ENCODE results near the gene MARCHF10.
"Not testable (repeated sequence)": the region's sequence is repeated elsewhere in the genome, so short reads cannot be mapped to it uniquely, and the experiment has no call there.

MARCHF10 gene

GRCh38 chr17:62790564-62790986, 17.5 kb downstream of the MARCHF10 start:
- DNase-seq (ENCODE audit: low read depth) = no peak

DNA sequence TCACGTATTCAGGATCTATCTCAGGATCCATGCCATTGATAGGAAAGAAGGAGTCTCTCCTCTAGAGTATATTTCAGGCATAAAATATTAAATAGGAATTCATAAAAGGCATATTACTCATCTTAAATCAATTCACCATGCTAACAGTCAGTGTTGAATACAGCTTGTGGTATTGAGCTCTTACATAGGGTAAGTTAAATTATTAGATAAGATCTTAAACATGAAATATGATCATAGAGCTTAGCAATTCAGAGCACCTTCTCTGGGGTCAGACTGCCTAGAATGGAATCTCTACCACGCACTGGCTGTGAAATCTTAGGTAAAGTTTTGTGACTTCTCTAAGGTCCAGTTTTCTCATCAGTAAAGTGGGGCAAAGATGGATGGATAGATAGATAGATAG, 20.7 kb downstream of the MARCHF10 start:
- DNase-seq (ENCODE audit: low read depth) = no peak

DNA sequence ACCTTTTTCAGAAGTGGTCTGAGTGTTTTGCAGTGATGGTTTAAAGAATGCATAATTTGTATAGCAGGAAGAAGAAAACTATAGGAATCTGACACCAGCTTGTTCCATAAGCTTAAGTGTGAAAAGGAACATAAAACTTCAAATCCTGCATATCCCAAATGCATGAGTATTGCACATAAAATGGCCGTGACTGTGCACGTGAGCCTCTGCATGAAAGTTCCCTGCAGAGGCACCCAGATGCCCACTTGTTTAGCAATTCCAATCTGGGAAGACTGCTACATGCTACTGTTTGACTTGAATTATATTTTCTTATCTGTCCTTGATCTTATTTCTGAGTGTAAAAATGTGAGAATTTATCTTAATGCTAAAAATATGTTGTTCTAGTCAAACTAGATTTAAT, 21.5 kb downstream of the MARCHF10 start:
- no peak for DNase-seq (ENCODE audit: low read depth)

DNA sequence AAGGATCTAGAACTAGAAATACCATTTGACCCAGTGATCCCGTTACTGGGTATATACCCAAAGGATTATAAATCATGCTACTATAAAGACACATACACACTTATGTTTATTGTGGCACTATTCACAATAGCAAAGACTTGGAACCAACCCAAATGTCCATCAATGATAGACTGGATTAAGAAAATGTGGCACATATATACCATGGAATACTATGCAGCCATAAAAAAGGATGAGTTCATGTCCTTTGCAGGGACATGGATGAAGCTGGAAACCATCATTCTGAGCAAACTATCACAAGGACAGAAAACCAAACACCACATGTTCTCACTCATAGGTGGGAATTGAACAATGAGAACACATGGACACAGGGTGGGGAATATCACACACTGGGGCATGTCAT, 22.1 kb downstream of the MARCHF10 start:
- DNase-seq (ENCODE audit: low read depth) = not testable (repeated sequence)

DNA sequence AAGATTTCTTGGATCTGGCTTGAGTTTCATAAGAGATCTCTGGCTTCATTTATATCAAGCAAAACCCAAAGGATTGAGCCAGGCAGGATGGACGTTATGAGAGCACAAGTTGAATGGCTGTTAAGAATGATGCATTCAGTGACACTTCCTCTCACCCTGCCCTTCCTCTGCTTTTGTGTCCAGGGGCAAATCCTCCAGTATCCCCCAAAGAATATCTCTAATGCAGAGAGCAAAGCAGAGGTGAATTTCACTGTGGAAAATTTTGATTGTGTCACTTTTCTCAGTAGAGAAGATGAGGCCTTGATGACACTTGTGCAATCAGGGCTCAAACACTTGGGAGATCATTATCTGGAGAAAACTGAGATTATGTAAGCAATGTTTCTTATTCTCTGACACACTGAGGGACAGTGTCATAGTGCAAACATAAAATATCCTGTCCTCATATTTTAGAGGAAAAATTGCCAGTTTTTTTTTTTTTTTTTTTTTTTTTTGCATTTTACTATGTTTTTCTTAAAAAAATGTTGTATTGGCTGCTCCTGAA, 25.3 kb downstream of the MARCHF10 start:
- no peak for DNase-seq (ENCODE audit: low read depth)

DNA sequence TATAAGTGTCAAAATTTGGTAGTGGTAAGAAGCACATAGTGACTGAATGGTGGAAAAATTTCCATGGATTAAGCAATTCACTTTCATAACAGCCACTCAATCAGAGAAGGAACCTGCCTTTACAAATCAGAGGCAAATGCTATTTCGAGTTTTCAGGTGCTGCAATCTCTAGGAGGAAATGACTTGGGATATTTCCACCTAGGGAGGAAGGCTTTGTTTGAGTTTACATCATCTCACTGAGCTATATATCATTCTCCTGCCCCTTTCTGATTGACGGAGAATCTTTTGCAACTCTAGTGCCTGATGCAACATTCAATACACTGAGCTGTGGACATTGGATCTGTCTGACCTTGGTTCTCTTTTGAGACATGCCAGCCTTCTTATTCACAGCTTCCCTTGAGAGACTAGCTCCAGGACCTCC, 26.3 kb downstream of the MARCHF10 start:
- no peak for DNase-seq (ENCODE audit: low read depth)

- DNase-seq (ENCODE audit: low read depth) = no peak
Measured at GRCh38 chr17:62781356-62781755, 26.8 kb downstream of the MARCHF10 start.

DNA sequence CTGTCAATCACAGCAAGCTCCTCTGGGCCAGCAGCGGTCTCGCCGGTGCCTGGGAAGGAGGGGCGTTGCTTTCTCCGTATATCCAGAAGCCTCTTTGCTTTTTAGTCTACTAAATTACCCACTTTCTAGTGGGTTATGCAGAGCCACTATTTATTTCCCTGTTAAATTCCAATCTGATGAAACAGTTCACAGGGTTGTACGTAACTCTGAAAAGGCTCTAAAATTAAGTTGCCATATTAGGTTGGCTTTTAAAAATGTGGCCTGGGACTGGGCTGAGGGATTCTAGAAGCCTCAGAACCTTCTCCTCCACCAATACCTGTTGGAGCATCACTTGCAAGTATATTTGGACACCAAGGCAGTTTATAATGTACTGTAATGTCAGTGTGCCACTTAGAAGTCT, 27.2 kb downstream of the MARCHF10 start:
- no peak for DNase-seq (ENCODE audit: low read depth)

DNA sequence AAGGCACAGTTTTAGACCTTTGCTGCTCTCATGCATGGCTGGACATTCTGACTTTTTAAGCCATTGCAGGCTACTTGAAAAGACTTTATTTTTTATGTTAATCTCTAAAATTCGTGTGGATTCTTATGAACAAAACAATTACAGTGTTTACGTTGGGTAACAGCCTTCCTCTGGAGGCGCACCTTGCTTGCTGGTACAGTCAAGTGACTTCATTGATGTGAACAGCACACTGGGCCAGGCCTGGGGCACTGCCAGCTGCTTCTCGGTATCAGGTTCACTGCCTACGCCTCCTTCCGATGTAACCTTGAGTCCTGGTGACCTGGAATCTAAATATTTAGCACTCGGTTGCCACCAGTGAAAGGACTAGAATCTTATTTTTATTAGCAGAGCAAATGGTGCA, 27.8 kb downstream of the MARCHF10 start:
- no peak for DNase-seq (ENCODE audit: low read depth)

DNA sequence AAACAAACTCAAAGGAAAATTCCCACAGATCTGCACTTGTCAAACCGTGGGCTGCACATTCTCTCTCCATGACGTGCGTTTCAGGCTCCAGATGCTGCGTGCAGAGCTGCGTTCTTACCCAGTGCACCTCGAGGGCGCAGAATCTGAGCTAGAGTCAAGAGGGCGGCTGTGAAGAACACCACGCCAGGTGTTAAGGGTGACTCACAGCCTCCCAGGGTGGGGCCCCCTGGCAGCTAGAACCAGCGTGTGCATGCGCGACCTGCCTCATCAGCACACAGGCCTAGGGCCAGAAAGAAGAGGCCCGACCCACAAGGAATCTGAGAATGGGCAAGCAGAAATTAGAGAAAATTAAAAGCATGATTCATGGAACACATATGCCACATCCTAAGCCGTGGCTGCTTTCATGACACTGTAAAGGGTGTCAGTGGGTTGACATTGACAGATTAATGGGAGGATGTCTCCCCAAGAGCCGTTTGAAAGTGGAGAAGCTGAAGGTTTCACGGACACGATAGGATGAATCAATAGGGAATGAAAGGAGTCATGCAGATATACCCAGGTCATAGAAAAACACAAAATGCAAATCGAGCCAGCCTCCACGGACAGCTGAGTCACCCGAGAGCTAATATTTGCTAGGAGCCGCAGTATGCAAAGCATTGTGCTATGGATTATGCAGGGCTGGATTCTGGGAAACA, 29.0 kb downstream of the MARCHF10 start:
- DNase-seq (ENCODE audit: low read depth) = no peak

DNA sequence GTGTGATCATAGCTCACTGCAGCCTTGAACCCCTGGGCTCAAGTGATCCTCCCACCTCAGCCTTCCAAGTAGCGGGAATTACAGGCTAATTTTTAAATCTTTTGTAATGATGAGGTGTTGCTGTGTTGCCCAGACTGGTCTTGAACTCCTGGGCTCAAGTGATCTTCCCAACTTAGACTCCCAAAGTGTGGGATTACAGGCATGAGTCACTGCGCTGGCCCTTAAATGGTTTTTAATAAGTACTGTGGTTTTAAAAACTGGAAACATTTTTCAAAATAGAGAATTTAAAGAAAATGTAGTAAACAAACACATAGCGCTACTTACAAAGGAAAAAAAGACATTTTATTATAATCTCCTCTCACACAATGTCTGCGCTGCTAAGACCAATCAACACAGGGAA, 32.2 kb downstream of the MARCHF10 start:
- no peak for DNase-seq (ENCODE audit: low read depth)

- no peak for DNase-seq (ENCODE audit: low read depth)
Measured at GRCh38 chr17:62774338-62774737, 33.8 kb downstream of the MARCHF10 start.

GRCh38 chr17:62767997-62768396, 40.1 kb downstream of the MARCHF10 start:
- no peak for DNase-seq (ENCODE audit: low read depth)

DNA sequence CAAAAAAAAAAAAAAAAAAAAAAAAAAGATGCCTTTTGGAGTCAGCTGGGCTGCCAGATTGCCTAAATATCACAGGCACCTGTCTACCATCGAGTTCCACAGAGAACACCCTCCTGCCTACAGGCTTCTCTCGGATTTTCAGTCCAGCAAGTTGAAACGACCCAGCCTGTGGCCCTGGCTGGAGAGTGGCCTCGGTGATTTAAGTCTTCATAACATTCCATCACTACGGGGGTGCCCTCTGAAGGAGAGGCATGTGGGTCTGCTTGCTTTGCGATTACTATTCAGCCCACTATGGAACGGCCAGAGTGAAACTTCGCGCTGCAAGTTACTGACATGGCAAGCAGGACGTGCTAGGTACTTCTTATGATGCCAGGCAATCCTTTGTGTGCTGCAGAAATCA, 42.8 kb downstream of the MARCHF10 start:
- DNase-seq (ENCODE audit: low read depth) = no peak

- DNase-seq (ENCODE audit: low read depth) = no peak
Measured at GRCh38 chr17:62763891-62764600, 44.1 kb downstream of the MARCHF10 start.

DNA sequence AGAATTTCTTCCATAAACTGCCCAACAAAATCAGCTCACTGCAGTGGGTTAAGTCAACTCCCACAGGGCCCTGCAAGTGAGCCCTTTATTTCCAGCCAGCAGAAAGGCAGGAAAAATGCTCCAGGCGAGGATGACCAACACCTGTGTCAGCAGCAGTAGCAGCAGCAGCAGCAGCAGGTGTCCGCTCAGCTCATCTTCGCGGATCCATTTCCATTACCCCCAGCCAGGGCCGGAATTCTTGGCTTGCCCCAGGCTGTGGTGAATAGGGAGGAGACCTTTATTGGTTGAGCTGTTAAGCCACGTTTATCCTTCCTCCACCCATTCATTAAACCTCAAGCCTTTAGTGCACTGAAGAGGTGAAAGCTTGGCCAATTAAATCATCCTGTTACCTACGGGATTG, 46.2 kb downstream of the MARCHF10 start:
- DNase-seq (ENCODE audit: low read depth) = no peak

DNA sequence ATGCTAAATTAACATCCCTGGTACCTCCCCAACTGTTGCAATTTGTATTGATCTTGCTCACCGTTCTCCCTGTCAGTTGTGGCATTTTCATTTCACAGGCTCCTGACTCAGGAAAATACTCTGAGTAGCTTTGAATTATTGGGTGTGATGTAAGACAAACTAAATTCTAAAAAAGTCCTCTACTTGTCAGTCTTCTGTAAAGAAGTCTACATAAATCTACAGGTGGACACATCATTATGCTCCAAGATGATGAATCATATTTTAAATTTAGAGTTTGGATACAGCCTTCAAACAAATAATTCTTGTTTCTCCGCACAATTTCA, 47.2 kb downstream of the MARCHF10 start:
- no peak for DNase-seq (ENCODE audit: low read depth)

DNA sequence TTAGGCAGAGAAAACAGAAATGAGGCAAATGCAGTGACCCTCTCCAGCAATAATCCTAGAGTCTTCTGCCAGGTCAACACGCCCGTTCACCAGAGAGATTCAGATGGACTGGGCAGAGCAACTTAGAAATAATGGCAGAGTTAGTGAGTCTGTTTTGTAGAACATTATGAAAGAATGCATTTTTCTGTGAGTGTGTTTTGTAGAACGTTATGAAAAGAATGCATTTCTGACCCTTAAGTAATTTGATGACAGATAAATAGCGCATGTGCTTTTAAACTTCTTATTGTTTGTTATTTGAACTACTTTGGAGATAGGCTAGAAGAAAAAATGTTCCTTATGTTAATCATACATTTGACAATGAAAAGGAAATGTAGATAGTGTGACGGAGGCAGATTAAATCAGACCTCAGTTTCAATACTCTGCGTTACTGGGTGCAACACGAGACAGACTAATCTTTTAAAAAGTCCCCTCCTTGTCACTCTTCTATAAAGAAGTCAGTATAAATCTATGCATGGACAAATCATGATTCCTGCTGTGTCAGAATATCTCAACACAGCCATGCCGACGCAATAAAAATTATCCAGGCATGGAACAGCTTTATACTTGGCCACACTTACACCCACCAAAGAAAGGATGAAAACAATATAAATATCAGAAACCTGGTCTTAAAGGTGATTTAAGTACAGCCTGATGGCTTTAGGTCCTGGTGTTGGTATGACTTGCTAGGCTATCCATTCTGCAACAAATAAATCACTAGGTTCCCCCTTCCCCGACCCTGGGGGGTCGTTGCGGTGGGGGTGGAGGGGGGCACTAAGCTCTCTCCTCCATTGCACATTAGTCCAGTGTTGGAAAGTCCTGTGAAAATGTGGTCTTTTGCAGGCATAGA, 47.8 kb downstream of the MARCHF10 start:
- DNase-seq (ENCODE audit: low read depth) = no peak

- DNase-seq (ENCODE audit: low read depth) = no peak
Measured at GRCh38 chr17:62757500-62757951, 50.6 kb downstream of the MARCHF10 start.

DNA sequence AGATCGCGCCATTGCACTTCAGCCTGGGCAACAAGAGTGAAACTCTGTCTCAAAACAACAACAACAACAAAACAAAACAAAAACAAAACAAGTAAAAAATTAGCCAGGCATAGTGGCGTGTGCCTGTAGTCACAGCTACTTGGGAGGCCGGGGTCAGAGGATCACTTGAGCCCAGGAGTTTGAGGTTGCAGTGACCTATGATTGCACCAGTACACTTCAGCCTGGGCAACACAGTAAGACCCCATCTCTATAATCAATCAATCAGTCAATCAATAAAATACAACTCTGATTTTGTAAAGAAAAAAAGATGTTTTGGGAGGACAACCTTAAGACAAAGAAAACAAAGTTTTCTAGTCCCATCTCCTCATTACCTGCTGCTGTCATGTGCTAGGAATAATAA, 51.9 kb downstream of the MARCHF10 start:
- DNase-seq (ENCODE audit: low read depth) = no peak

GRCh38 chr17:62755141-62755851, 52.8 kb downstream of the MARCHF10 start:
- DNase-seq (ENCODE audit: low read depth) = no peak

DNA sequence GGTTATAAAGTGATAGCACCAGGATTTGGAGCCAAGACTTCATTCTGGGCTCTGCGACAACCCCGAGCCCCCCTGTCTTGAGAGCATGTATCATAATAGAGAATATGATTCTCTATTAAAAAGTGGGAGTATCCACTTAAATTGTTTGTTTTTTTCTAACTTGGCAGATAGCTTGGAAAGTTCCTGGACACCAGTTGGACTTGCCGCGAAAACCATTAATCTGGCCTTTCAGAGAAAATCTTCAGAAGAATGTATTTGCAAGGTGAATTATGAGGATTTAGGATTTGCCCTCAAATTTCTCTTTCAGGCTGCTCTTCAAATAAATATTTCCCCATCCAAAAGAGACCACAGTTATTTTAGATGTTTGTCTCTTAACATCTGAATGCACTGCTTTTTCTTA, 53.5 kb downstream of the MARCHF10 start:
- no peak for DNase-seq (ENCODE audit: low read depth)

Data from T-helper 22 cell (primary cell).